A673 (cell line): ENCODE measurements around the gene SURF1. TPM values are rescaled to one million over a fixed set of nuclear protein-coding genes. Genes with fewer than 3 reads are reported as not detected.
"Not testable (repeated sequence)": the region's sequence is repeated elsewhere in the genome, so short reads cannot be mapped to it uniquely, and the experiment has no call there.

ENCODE experiments used
- BruUV-seq: library from RNA; stranded (reverse); fragments of 400-500 nt; replicated peaks from 2 replicates; lab custom pipeline; 2021; lab: Mats Ljungman, UMichigan
- CTCF ChIA-PET: fragments of 300-600 bp; sonication (Branson Sonifier 250); formaldehyde crosslinking; loops from one replicate; lab custom pipeline; 2022; ENCODE audit warnings: antibody characterized with exemption; lab: Charles Lee
- POLR2A ChIA-PET: fragments of 300-600 bp; sonication (Branson Sonifier 250); formaldehyde crosslinking; loops from one replicate; lab custom pipeline; 2022; ENCODE audit warnings: antibody characterized with exemption; ENCODE audit not compliant: low non-redundant PET; lab: Charles Lee
- DNase-seq: peaks from one replicate; pipeline ENCODE4 v3.0.0-alpha.2; 2015; ENCODE audit warnings: low spot score
- H3K27ac ChIP-seq: fragments of 200-600 bp; sonication (generic); 2 replicates; pipeline ENCODE4 v1.5.1; 2016; ENCODE audit warnings: mixed run types, low read depth, mild to moderate bottlenecking, mixed read lengths, antibody characterized with exemption, low read length; ENCODE audit not compliant: poor library complexity, severe bottlenecking
- H3K27me3 ChIP-seq: fragments of 200-600 bp; sonication (generic); replicated peaks from 2 replicates; pipeline ENCODE4 v1.6.1; 2017; ENCODE audit warnings: mixed run types, low read depth, mild to moderate bottlenecking, mixed read lengths, antibody characterized with exemption, low read length; ENCODE audit not compliant: insufficient read depth, poor library complexity
- H3K36me3 ChIP-seq: fragments of 200-600 bp; sonication (generic); 2 replicates; pipeline ENCODE4 v1.6.1; 2016; ENCODE audit warnings: mixed run types, mild to moderate bottlenecking, mixed read lengths, antibody characterized with exemption, low read length; ENCODE audit not compliant: insufficient read depth, poor library complexity, severe bottlenecking
- H3K4me1 ChIP-seq: fragments of 200-600 bp; sonication (generic); 2 replicates; pipeline ENCODE4 v1.6.1; 2017; ENCODE audit warnings: mixed run types, mild to moderate bottlenecking, mixed read lengths, antibody characterized with exemption, low read length; ENCODE audit not compliant: insufficient read depth, poor library complexity, severe bottlenecking
- H3K4me3 ChIP-seq: fragments of 200-600 bp; sonication (generic); 2 replicates; pipeline ENCODE4 v1.5.1; 2016; ENCODE audit warnings: low read depth, mixed run types, mild to moderate bottlenecking, mixed read lengths, low read length; ENCODE audit not compliant: poor library complexity, severe bottlenecking
- H3K9me3 ChIP-seq: fragments of 200-600 bp; sonication (generic); 2 replicates; pipeline ENCODE4 v1.6.1; 2016; ENCODE audit warnings: mixed run types, low read depth, mild to moderate bottlenecking, mixed read lengths, antibody characterized with exemption, low read length; ENCODE audit not compliant: poor library complexity, severe bottlenecking
- CTCF ChIP-seq: fragments of 300-800, 200-600 bp; sonication (generic); conservative IDR thresholded peaks from 2 replicates; pipeline ENCODE4 v1.5.1; 2017; ENCODE audit warnings: low read depth, mild to moderate bottlenecking, antibody characterized with exemption, low read length, moderate library complexity, mixed read lengths
- EZH2 ChIP-seq: fragments of 200-600 bp; sonication (generic); IDR thresholded peaks from 2 replicates; pipeline ENCODE4 v1.6.1; 2017; ENCODE audit warnings: borderline replicate concordance, low read depth, mild to moderate bottlenecking, mixed read lengths, antibody characterized with exemption, low read length; ENCODE audit not compliant: poor library complexity, severe bottlenecking
- intact Hi-C: fragments of 100-400 bp; cut with micrococcal nuclease; formaldehyde crosslinking; loops from one replicate; pipeline ENCODE4 v1.10.0; 2022; ENCODE audit not compliant: unreplicated experiment
- total RNA-seq: library from RNA; stranded (reverse); gene quantifications from 2 replicates; pipeline ENCODE4 v1.2.3, GENCODE V29; 2021

The SURF1 gene
- total RNA-seq, 1 experiment from 2014 or later = 41.6 TPM

GRCh38 chr9:133320421-133320881, 35.8 kb downstream of the SURF1 start:
- ChIA-PET CTCF (no interaction called here), POLR2A (no interaction called here)
- intact Hi-C loops = no loop called here
- no peaks in the 10 kb centered on the region for H3K36me3 ChIP-seq
- no peak for DNase-seq
- H3K9me3 ChIP-seq = no peaks in the 10 kb centered on the region
- BruUV-seq = no TSS peak
- no peaks in the 10 kb centered on the region for H3K4me1 ChIP-seq
- TF ChIP-seq CTCF = no peak
- TF ChIP-seq EZH2 = no peak
- H3K27ac ChIP-seq = no peak overlapping the region
- H3K27me3 ChIP-seq = no peaks in the 10 kb centered on the region
- no peak overlapping the region for H3K4me3 ChIP-seq

DNA sequence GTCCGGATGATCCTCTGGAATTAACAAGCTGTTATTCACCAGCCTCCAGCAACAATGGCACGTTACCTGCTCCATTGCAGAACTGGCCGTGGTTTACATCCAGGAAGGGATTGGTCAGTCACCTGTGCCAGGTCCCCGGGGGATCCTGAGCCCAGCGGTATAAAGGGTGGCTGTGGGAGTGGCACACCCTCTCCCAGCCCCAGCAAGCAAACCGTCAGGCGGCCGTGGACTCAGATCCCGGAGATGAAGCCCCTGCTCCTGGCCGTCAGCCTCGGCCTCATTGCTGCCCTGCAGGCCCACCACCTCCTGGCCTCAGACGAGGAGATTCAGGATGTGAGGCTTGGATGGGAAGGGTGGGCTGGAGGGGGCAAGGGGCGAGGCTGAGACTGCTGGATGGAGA, 38.7 kb downstream of the SURF1 start:
- H3K9me3 ChIP-seq, H3K36me3 ChIP-seq, POLR2A ChIA-PET, H3K4me1 ChIP-seq, H3K27ac ChIP-seq, BruUV-seq, DNase-seq, CTCF ChIA-PET, H3K27me3 ChIP-seq, H3K4me3 ChIP-seq, intact Hi-C loops: not testable (repeated sequence)

GRCh38 chr9:133315997-133316396, 40.3 kb downstream of the SURF1 start:
- no TSS peak for BruUV-seq
- no peak for TF ChIP-seq CTCF
- no peak for TF ChIP-seq EZH2
- H3K36me3 ChIP-seq = no peaks in the 10 kb centered on the region
- H3K4me1 ChIP-seq = no peaks in the 10 kb centered on the region
- no peaks in the 10 kb centered on the region for H3K27me3 ChIP-seq
- no peaks in the 10 kb centered on the region for H3K9me3 ChIP-seq
- intact Hi-C loops = no loop called here
- ChIA-PET CTCF (no interaction called here), POLR2A (no interaction called here)
- no peak overlapping the region for H3K27ac ChIP-seq
- no peak overlapping the region for H3K4me3 ChIP-seq
- no peak for DNase-seq

DNA sequence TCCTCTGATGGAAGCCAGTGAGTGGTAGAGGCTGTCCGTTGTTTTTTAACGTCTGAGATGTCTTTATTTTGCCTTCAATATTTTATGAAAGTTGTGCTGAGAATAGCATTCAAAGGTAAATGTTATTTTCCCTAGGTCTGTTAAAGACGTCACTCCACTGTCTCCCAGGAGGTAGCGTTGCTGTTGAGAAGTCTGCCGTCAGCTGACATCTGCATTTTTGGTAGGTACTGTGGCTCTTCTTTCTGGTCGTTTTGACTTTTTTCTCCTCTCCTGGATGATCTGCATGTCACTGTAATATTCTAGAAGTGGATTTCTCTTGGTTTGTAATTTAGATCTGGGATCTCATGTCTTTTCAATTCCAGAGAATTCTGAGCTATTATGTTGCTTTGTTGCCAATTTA, 46.7 kb downstream of the SURF1 start:
- no peaks in the 10 kb centered on the region for H3K4me1 ChIP-seq
- no peak for DNase-seq
- H3K27ac ChIP-seq = no peak overlapping the region
- no peaks in the 10 kb centered on the region for H3K9me3 ChIP-seq
- BruUV-seq = no TSS peak
- no peaks in the 10 kb centered on the region for H3K27me3 ChIP-seq
- intact Hi-C loops = no loop called here
- H3K36me3 ChIP-seq = no peaks in the 10 kb centered on the region
- TF ChIP-seq CTCF (no peak), EZH2 (no peak)
- ChIA-PET POLR2A (no interaction called here), CTCF (interaction anchor here (0.6 kb wide), 1 partner anchor 47 kb away, joined by 10 read pairs; the partner anchor contains the start of genes SURF1 and SURF2)
- no peak overlapping the region for H3K4me3 ChIP-seq
